Activated CD8-positive, alpha-beta T cell treated with anti-CD3 and anti-CD28 coated beads, Interleukin-2, amount 10 ng/mL, durations not matched to agents 7 days and 5 days (primary cell): ENCODE data around the gene CYP4F3. TPM values are rescaled to one million over a fixed set of nuclear protein-coding genes. Genes with fewer than 3 reads are reported as not detected.
"Not testable (repeated sequence)": the region's sequence is repeated elsewhere in the genome, so short reads cannot be mapped to it uniquely, and the experiment has no call there.

ENCODE experiments used
- ATAC-seq: fragments of 150-1000 bp; cut with Tn5 transposase; one replicate; pipeline ENCODE4 v1.10.0; 2021; ENCODE audit warnings: moderate library complexity
- CTCF ChIA-PET: fragments of 350-600 bp; sonication (Branson Sonifier 250); formaldehyde crosslinking; loops from one replicate; lab custom pipeline; 2021; ENCODE audit warnings: antibody characterized with exemption; lab: Charles Lee
- POLR2A ChIA-PET: fragments of 350-600 bp; sonication (Branson Sonifier 250); formaldehyde crosslinking; loops from one replicate; lab custom pipeline; 2021; ENCODE audit warnings: antibody characterized with exemption; lab: Charles Lee
- DNase-seq: peaks from one replicate; pipeline ENCODE4 v3.0.0-alpha.2; 2020
- H3K27ac Mint-ChIP-seq: one replicate; pipeline ENCODE4 v1.8.0; 2021; ENCODE audit warnings: mild to moderate bottlenecking, mixed read lengths
- H3K27me3 Mint-ChIP-seq: one replicate; pipeline ENCODE4 v1.8.0; 2021; ENCODE audit warnings: low read depth, mixed read lengths
- H3K36me3 Mint-ChIP-seq: one replicate; pipeline ENCODE4 v1.8.0; 2021; ENCODE audit warnings: low read depth, mixed read lengths
- H3K4me1 Mint-ChIP-seq: one replicate; pipeline ENCODE4 v1.8.0; 2021; ENCODE audit warnings: low read depth, mixed read lengths
- H3K4me3 Mint-ChIP-seq: one replicate; pipeline ENCODE4 v1.8.0; 2021; ENCODE audit warnings: mild to moderate bottlenecking, mixed read lengths
- H3K9me3 Mint-ChIP-seq: one replicate; pipeline ENCODE4 v1.8.0; 2022; ENCODE audit warnings: mixed read lengths; ENCODE audit not compliant: insufficient read depth
- total RNA-seq, 2 experiments: library from RNA; stranded (reverse); gene quantifications; one replicate each; pipeline ENCODE4 v1.2.3, GENCODE V29; 2021

CYP4F3 gene
- total RNA-seq, 2 experiments from 2014 or later, result not detected

GRCh38 chr19:15635016-15635805, 5.5 kb upstream of the CYP4F3 start:
- no peaks in the 10 kb centered on the region for H3K9me3 Mint-ChIP-seq
- no peak overlapping the region for H3K4me3 Mint-ChIP-seq
- H3K4me1 Mint-ChIP-seq, result peaks cover 6% of the 10 kb centered on the region
- no peak overlapping the region for H3K27ac Mint-ChIP-seq
- no peak for DNase-seq
- POLR2A ChIA-PET, result no interaction called here
- no peak for ATAC-seq
- no peaks in the 10 kb centered on the region for H3K36me3 Mint-ChIP-seq
- CTCF ChIA-PET, result interaction anchor here (1.2 kb wide), 1 partner anchor 406 kb away, joined by 3 read pairs; no protein-coding TSS in a partner anchor
- peaks cover 11% of the 10 kb centered on the region for H3K27me3 Mint-ChIP-seq

- ChIA-PET CTCF (no interaction called here), POLR2A (no interaction called here)
- H3K27me3 Mint-ChIP-seq, result peaks cover 11% of the 10 kb centered on the region
- no peaks in the 10 kb centered on the region for H3K9me3 Mint-ChIP-seq
- no peak overlapping the region for H3K4me3 Mint-ChIP-seq
- H3K36me3 Mint-ChIP-seq, result no peaks in the 10 kb centered on the region
- no peak overlapping the region for H3K27ac Mint-ChIP-seq
- peaks cover 6% of the 10 kb centered on the region for H3K4me1 Mint-ChIP-seq
- no peak for ATAC-seq
- DNase-seq, result no peak
Measured at GRCh38 chr19:15636026-15636425, 4.7 kb upstream of the CYP4F3 start.

- ChIA-PET POLR2A (no interaction called here), CTCF (no interaction called here)
- H3K27ac Mint-ChIP-seq, result no peak overlapping the region
- no peaks in the 10 kb centered on the region for H3K36me3 Mint-ChIP-seq
- no peak overlapping the region for H3K4me3 Mint-ChIP-seq
- peaks cover 3% of the 10 kb centered on the region for H3K4me1 Mint-ChIP-seq
- no peak for DNase-seq
- ATAC-seq, result no peak
- H3K9me3 Mint-ChIP-seq, result no peaks in the 10 kb centered on the region
- peaks cover 5% of the 10 kb centered on the region for H3K27me3 Mint-ChIP-seq
Measured at GRCh38 chr19:15639596-15639995, 1.1 kb upstream of the CYP4F3 start.

GRCh38 chr19:15640904-15641597, 354 bp downstream of the CYP4F3 start:
- POLR2A ChIA-PET, result no interaction called here
- Mint-ChIP-seq H3K9me3 (no peaks in the 10 kb centered on the region), H3K4me3 (no peak overlapping the region), H3K4me1 (peaks cover 3% of the 10 kb centered on the region), H3K36me3 (no peaks in the 10 kb centered on the region), H3K27ac (no peak overlapping the region), H3K27me3 (no peaks in the 10 kb centered on the region)
- DNase-seq (no peak), ATAC-seq (no peak)
- CTCF ChIA-PET, result no interaction called here

GRCh38 chr19:15641901-15642491, 1.3 kb downstream of the CYP4F3 start:
- H3K4me3 Mint-ChIP-seq, result no peak overlapping the region
- H3K27me3 Mint-ChIP-seq, result no peaks in the 10 kb centered on the region
- CTCF ChIA-PET, result no interaction called here
- no peaks in the 10 kb centered on the region for H3K9me3 Mint-ChIP-seq
- peaks cover 3% of the 10 kb centered on the region for H3K4me1 Mint-ChIP-seq
- no peaks in the 10 kb centered on the region for H3K36me3 Mint-ChIP-seq
- DNase-seq, result no peak
- POLR2A ChIA-PET, result no interaction called here
- H3K27ac Mint-ChIP-seq, result no peak overlapping the region
- ATAC-seq, result no peak

- Mint-ChIP-seq H3K36me3 (no peaks in the 10 kb centered on the region), H3K9me3 (no peaks in the 10 kb centered on the region), H3K27me3 (no peaks in the 10 kb centered on the region), H3K4me1 (peaks cover 3% of the 10 kb centered on the region), H3K4me3 (no peak overlapping the region), H3K27ac (no peak overlapping the region)
- no peak for ATAC-seq
- CTCF ChIA-PET, result no interaction called here
- POLR2A ChIA-PET, result no interaction called here
- DNase-seq, result no peak
Measured at GRCh38 chr19:15642807-15643206, 2.1 kb downstream of the CYP4F3 start.

- ChIA-PET POLR2A (no interaction called here), CTCF (no interaction called here)
- no peaks in the 10 kb centered on the region for H3K9me3 Mint-ChIP-seq
- no peak overlapping the region for H3K27ac Mint-ChIP-seq
- H3K27me3 Mint-ChIP-seq, result no peaks in the 10 kb centered on the region
- ATAC-seq, result no peak
- no peak overlapping the region for H3K4me3 Mint-ChIP-seq
- no peaks in the 10 kb centered on the region for H3K36me3 Mint-ChIP-seq
- H3K4me1 Mint-ChIP-seq, result peaks cover 3% of the 10 kb centered on the region
- no peak for DNase-seq
Measured at GRCh38 chr19:15643387-15643786, 2.7 kb downstream of the CYP4F3 start.

- Mint-ChIP-seq H3K4me1 (peaks cover 3% of the 10 kb centered on the region), H3K9me3 (no peaks in the 10 kb centered on the region), H3K4me3 (no peak overlapping the region), H3K27me3 (no peaks in the 10 kb centered on the region), H3K36me3 (no peaks in the 10 kb centered on the region), H3K27ac (no peak overlapping the region)
- CTCF ChIA-PET, result no interaction called here
- POLR2A ChIA-PET, result no interaction called here
- ATAC-seq (no peak), DNase-seq (no peak)
Measured at GRCh38 chr19:15644066-15644741, 3.5 kb downstream of the CYP4F3 start.

GRCh38 chr19:15644816-15645215, 4.1 kb downstream of the CYP4F3 start:
- CTCF ChIA-PET, result no interaction called here
- H3K4me1 Mint-ChIP-seq, result peaks cover 3% of the 10 kb centered on the region
- ATAC-seq (no peak), DNase-seq (no peak)
- POLR2A ChIA-PET, result no interaction called here
- H3K4me3 Mint-ChIP-seq, result no peak overlapping the region
- H3K9me3 Mint-ChIP-seq, result no peaks in the 10 kb centered on the region
- no peaks in the 10 kb centered on the region for H3K36me3 Mint-ChIP-seq
- H3K27ac Mint-ChIP-seq, result no peak overlapping the region
- H3K27me3 Mint-ChIP-seq, result no peaks in the 10 kb centered on the region

GRCh38 chr19:15649526-15649925, 8.8 kb downstream of the CYP4F3 start:
- POLR2A ChIA-PET, result no interaction called here
- no peak overlapping the region for H3K27ac Mint-ChIP-seq
- ATAC-seq (no peak), DNase-seq (no peak)
- peaks cover 7% of the 10 kb centered on the region for H3K27me3 Mint-ChIP-seq
- no peak overlapping the region for H3K4me3 Mint-ChIP-seq
- no peaks in the 10 kb centered on the region for H3K36me3 Mint-ChIP-seq
- no peaks in the 10 kb centered on the region for H3K4me1 Mint-ChIP-seq
- no peaks in the 10 kb centered on the region for H3K9me3 Mint-ChIP-seq
- CTCF ChIA-PET, result no interaction called here

- CTCF ChIA-PET, H3K27ac Mint-ChIP-seq, H3K4me3 Mint-ChIP-seq, POLR2A ChIA-PET, DNase-seq, H3K9me3 Mint-ChIP-seq, ATAC-seq, H3K4me1 Mint-ChIP-seq, H3K36me3 Mint-ChIP-seq: not testable (repeated sequence)
- peaks cover 12% of the 10 kb centered on the region for H3K27me3 Mint-ChIP-seq
Measured at GRCh38 chr19:15650123-15650522, 9.4 kb downstream of the CYP4F3 start.

GRCh38 chr19:15651791-15652190, 11.1 kb downstream of the CYP4F3 start:
- H3K36me3 Mint-ChIP-seq, result no peaks in the 10 kb centered on the region

More at GRCh38 chr19:15651791-15652190, 11.1 kb downstream of the CYP4F3 start:
- ATAC-seq (no peak), DNase-seq (no peak)
- ChIA-PET CTCF (no interaction called here), POLR2A (no interaction called here)
- Mint-ChIP-seq H3K4me3 (no peak overlapping the region), H3K9me3 (no peaks in the 10 kb centered on the region), H3K27me3 (peaks cover 13% of the 10 kb centered on the region), H3K27ac (no peak overlapping the region), H3K4me1 (no peaks in the 10 kb centered on the region)
